ENCODE measurements around the gene MEFV.
"Not testable (repeated sequence)": the region's sequence is repeated elsewhere in the genome, so short reads cannot be mapped to it uniquely, and the experiment has no call there.

MEFV gene

DNA sequence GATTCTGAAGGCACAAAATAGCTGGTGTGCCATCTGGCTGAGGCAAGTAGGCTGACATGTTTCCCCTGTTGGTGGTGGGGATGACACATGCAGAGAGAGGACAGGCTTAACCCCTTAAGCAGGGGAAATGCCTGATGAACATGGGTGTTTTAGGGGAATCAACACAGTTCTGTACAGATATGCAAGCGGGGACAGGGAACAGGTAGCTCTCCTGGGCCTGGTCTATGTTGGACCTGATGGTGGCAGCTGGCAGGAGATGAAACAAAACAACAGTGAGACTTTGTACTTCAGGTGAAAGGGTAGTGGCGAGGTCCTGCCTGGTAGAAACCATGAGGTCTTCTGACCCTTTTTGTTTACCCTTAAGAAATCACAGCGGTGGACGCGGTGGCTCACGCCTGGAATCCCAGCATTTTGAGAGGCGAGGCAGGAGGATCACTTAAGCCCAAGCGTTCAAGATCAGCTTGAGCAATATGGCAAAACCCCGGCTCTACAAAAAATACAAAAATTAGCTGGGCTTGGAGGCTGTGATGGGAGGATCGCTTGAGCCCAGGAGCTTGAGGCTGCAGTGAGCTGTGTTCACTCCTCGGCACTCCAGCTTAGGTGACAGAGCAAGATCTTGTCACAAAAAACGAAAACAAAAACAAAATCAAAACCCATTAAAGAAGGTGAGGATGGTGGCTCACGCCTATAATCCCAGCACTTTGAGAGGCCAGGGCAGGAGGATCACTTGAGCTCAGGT lies 57.9 kb downstream of the MEFV start:
- TF ChIP-seq Cebpa-rat (IDR thresholded peaks at IDR 0.05): no peak
- H3K27me3 ChIP-seq: peaks cover 22% of the 10 kb centered on the region; the same call in 1 of the 2 replicates
- no peaks in the 10 kb centered on the region for H3K36me3 ChIP-seq
- no peak overlapping the region for H3K9ac ChIP-seq
- peaks cover 5% of the 10 kb centered on the region for H3K9me3 ChIP-seq
- no peak overlapping the region for H3K4me2 ChIP-seq
- no peak overlapping the region for H3K27ac ChIP-seq
- no peak overlapping the region for H3K4me3 ChIP-seq
- no peaks in the 10 kb centered on the region for H4K20me1 ChIP-seq
- H3K4me1 ChIP-seq: no peaks in the 10 kb centered on the region

DNA sequence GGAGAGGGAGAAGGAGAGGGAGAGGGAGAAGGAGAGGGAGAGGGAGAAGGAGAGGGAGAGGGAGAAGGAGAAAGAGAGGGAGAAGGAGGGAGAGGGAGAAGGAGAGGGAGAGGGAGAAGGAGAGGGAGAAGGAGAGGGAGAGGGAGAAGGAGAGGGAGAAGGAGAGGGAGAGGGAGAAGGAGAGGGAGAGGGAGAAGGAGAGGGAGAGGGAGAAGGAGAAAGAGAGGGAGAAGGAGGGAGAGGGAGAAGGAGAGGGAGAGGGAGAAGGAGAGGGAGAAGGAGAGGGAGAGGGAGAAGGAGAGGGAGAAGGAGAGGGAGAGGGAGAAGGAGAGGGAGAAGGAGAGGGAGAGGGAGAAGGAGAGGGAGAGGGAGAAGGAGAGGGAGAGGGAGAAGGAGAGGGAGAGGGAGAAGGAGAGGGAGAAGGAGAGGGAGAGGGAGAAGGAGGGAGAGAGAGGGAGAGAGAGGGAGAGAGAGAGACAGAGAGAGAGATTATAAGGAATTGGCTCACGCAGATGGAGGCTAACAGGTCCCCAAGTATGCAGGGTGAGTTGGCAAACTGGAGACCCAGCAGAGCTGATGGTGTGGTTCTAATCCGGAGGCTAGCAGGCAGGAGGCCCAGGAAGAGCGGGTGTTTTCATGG lies 58.6 kb downstream of the MEFV start:
- Histone ChIP-seq H3K27me3 (peaks cover 22% of the 10 kb centered on the region; the same call in 1 of the 2 replicates), H3K9me3 (peaks cover 12% of the 10 kb centered on the region)
- H3K36me3 ChIP-seq, H3K9ac ChIP-seq, H3K27ac ChIP-seq, H4K20me1 ChIP-seq, H3K4me3 ChIP-seq, H3K4me1 ChIP-seq, H3K4me2 ChIP-seq: not testable (repeated sequence)

DNA sequence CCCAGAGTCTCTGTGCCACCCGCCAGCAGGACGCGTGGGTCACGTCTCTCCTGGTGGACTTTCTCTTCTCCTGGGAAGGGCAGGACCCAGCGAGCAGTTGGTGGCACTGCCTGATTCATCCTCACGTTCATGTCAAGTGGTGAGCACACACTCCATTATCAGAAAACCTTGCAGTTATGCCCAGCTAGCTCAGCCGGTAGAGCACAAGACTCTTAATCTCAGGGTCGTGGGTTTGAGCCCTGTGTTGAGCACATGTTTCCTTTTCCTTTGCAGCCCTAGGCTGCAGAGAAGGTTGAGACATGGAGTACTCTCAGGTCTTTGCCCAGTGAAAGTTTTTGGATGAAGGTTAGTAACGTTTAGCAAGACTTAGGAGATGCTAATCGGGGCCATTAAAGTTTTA lies 60.5 kb downstream of the MEFV start:
- Histone ChIP-seq H3K27ac (no peak overlapping the region), H3K9me3 (peaks cover 31% of the 10 kb centered on the region), H3K4me3 (no peak overlapping the region), H3K4me2 (no peak overlapping the region), H3K27me3 (peaks cover 31% of the 10 kb centered on the region), H3K4me1 (no peaks in the 10 kb centered on the region), H4K20me1 (no peaks in the 10 kb centered on the region), H3K9ac (no peak overlapping the region), H3K36me3 (no peaks in the 10 kb centered on the region)
- no peak for TF ChIP-seq Cebpa-rat (IDR thresholded peaks at IDR 0.05)

DNA sequence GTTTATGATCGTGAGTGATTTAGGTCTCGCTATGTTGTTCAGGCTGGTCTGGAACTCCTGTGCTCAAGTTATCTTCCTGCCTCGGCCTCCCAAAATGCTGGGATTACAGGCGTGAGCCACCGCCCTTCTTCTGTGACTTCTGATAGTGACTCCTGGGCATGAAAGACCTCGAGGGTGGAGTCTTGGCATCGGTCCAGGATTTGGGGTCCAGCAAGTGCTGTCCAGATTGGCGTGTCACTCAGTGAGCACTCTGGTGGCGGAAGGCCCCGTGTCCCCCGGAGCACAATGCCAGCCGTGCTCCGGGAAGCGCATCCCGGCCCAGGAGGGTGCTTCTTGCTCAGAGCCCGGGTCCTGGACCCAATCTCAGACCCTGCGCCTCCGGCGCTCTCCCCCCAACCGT lies 61.6 kb downstream of the MEFV start:
- no peaks in the 10 kb centered on the region for H3K36me3 ChIP-seq
- no peak overlapping the region for H3K4me3 ChIP-seq
- no peak overlapping the region for H3K9ac ChIP-seq
- H3K9me3 ChIP-seq: peaks cover 42% of the 10 kb centered on the region
- H3K27ac ChIP-seq: no peak overlapping the region
- H4K20me1 ChIP-seq: no peaks in the 10 kb centered on the region
- H3K4me2 ChIP-seq: no peak overlapping the region
- no peak for TF ChIP-seq Cebpa-rat (IDR thresholded peaks at IDR 0.05)
- H3K4me1 ChIP-seq: no peaks in the 10 kb centered on the region
- peaks cover 43% of the 10 kb centered on the region for H3K27me3 ChIP-seq

DNA sequence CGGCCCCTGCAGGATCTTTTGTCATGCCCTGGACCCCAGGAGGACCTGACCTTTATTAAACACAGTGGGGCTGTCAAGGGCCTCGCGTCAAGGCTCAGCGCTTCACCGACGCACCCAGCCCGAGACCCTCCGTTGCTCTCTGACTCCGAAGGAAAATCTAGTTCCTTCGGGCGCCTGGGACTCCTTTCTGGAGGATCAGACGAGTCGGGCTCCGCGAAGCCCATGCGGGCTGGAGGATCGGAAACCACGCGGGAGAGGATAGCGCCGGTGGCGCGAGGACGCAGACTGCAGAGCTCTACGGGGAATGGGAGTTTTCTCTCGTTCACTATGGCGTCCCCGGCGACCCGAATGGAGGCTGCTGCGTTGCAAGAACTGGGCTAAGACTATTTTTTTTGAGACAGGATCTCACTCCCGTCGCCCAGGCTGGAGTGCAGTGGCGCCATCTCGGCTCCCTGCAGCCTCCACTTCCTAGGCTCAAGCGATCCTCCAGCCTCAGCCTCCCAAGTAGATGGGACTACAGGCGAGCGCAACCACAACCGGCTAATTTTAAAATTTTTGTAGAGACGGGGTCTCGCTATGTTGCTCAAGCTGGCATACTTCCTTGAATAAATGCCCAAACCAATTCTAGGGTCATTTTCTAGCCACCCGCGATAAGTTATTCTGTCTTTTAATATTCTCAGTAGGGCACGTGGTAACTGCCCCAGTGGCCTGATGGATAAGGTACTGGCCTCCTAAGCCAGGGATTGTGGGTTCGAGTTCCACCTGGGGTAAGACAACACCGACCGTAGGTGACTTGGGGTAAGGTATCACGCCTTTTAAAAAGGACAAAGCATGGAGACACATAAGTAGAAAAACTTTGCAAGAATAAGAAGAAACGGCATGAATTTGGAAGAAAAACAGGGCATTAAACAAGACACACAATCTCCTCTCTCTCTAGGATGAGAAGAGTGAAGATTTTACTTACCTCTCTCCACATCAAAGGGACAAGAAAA lies 62.9 kb downstream of the MEFV start:
- H3K4me2 ChIP-seq: no peak overlapping the region
- no peaks in the 10 kb centered on the region for H3K36me3 ChIP-seq
- H3K27ac ChIP-seq: no peak overlapping the region
- no peak overlapping the region for H3K9ac ChIP-seq
- H3K27me3 ChIP-seq: peaks cover 54% of the 10 kb centered on the region
- no peaks in the 10 kb centered on the region for H4K20me1 ChIP-seq
- TF ChIP-seq Cebpa-rat (IDR thresholded peaks at IDR 0.05): no peak
- peaks cover 55% of the 10 kb centered on the region for H3K9me3 ChIP-seq
- H3K4me1 ChIP-seq: no peaks in the 10 kb centered on the region
- H3K4me3 ChIP-seq: no peak overlapping the region

DNA sequence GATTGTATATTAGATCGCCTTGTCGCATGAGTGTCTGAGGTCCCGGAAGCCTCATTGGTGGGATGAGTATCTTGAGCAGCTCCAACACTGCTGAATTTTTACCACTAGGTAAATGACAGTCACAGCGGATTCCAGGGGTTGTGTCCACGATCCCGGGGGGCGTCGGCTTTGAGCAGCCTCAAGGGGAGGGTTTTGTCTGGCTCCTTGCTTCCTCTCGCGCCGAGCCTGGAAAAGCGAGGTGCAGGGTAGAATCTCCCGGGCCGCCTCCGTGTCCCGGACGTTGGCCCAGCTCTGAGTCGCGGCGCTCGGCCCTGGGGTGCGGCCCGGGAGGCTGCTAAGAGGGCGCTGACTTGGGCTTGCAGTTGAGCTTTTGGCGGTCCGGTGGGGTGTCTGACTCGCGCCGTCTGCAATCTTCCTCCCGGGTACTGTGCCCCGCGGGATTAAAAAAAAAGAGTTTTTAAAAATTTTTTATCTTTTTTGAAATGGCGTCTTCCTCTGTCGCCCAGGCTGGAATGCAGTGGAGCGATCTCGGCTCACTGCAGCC lies 63.9 kb downstream of the MEFV start:
- Histone ChIP-seq H3K4me1 (no peaks in the 10 kb centered on the region), H4K20me1 (no peaks in the 10 kb centered on the region), H3K27me3 (peaks cover 57% of the 10 kb centered on the region), H3K9ac (no peak overlapping the region), H3K27ac (no peak overlapping the region), H3K36me3 (no peaks in the 10 kb centered on the region), H3K4me3 (no peak overlapping the region), H3K4me2 (no peak overlapping the region), H3K9me3 (peaks cover 65% of the 10 kb centered on the region)
- no peak for TF ChIP-seq Cebpa-rat (IDR thresholded peaks at IDR 0.05)
